GM12874 (cell line): ENCODE results near the gene MAP1LC3A.

Experiments
- TF ChIP-seq, protein P1 (sequence below): IDR thresholded peaks from 2 replicates; pipeline ENCODE4 v1.5.1; 2011; ENCODE audit warnings: low read depth, mild to moderate bottlenecking, control low read depth, low read length, moderate library complexity; ENCODE audit not compliant: insufficient read depth

The MAP1LC3A gene

DNA sequence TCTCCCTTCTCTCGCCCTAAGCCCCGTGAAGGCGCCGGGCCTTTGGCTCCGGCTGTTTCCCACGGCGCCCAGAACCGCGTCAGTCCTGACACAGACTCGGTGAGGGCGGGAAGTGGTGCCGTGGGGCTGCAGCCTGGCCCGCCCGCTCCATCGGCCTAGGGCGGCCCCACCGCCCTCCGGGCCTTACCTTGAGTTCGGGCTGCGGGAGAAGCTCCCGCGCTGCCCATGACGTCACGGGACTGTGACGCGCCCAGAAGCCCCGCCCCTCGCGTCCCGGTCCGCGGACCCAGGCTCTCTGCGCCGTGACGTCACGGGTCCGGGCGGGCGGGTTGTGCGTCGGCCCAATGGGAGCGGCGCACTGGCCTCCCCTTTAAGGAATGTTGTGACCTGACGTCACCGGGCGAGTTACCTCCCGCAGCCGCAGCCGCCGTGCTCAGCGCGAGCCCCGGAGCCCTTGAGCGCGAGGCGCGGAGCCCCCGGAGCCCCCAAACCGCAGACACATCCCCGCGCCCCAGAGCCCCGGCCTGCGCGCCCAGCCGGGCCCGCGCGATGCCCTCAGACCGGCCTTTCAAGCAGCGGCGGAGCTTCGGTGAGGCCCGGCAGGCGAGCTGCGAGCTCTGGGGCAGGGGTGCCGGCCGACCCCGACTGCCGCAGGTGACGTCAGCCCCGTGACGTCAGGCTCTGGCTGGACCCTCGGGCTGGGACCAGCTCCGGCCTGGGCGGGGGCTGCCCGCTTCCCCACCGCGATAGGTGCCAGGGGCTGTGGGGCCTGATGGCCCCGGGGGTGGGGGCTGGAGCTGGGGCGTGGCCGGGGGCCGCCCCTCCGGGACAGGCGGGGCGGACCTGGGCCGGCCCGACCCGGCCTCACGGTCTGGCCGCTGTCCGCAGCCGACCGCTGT, at the start of gene MAP1LC3A:
TSS of gene MAP1LC3A (plus strand) at position 399 of the 899 bp plus-strand sequence. CDS start at position 550, 151 bp downstream.
- TF ChIP-seq, protein P1, sequence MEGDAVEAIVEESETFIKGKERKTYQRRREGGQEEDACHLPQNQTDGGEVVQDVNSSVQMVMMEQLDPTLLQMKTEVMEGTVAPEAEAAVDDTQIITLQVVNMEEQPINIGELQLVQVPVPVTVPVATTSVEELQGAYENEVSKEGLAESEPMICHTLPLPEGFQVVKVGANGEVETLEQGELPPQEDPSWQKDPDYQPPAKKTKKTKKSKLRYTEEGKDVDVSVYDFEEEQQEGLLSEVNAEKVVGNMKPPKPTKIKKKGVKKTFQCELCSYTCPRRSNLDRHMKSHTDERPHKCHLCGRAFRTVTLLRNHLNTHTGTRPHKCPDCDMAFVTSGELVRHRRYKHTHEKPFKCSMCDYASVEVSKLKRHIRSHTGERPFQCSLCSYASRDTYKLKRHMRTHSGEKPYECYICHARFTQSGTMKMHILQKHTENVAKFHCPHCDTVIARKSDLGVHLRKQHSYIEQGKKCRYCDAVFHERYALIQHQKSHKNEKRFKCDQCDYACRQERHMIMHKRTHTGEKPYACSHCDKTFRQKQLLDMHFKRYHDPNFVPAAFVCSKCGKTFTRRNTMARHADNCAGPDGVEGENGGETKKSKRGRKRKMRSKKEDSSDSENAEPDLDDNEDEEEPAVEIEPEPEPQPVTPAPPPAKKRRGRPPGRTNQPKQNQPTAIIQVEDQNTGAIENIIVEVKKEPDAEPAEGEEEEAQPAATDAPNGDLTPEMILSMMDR, result no peak

DNA sequence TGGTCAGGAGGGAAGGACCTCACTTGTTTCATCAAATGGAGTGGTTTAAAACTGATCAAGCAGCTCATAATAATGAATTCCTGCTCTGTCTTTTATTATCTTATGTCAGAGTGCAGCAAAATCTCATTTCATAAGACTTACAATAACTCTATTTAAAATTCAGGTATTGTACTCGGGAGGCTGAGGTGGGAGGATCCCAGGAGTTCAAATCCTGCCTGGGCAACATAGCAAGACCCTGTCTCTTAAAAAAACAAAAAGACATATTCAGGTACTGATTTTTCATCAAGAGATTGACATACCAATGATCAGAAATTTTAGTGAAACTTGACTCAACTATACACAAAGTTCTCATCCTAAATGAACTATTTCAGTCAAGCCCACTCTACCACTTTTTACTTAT, 47.9 kb upstream of the MAP1LC3A start:
- TF ChIP-seq, protein P1, result no peak

DNA sequence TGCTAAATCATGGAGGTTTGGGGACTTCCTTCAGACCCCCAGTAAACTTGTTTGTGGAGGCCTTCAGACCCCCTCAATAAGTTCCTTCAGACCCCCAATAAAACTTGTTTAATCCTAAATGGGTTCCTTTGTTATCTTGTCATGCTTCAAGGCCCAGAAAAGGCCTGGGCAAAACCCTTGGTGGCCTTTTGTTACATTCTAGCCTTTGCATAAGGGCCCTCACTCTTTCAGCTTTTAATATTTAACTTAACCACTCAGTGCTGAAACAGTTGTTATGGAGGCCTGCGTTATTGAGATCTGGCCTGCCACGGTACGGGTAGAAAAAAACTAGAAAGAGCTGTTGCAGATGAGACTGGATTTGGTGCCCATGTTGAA, 46.6 kb upstream of the MAP1LC3A start:
- TF ChIP-seq, protein P1, result no peak

DNA sequence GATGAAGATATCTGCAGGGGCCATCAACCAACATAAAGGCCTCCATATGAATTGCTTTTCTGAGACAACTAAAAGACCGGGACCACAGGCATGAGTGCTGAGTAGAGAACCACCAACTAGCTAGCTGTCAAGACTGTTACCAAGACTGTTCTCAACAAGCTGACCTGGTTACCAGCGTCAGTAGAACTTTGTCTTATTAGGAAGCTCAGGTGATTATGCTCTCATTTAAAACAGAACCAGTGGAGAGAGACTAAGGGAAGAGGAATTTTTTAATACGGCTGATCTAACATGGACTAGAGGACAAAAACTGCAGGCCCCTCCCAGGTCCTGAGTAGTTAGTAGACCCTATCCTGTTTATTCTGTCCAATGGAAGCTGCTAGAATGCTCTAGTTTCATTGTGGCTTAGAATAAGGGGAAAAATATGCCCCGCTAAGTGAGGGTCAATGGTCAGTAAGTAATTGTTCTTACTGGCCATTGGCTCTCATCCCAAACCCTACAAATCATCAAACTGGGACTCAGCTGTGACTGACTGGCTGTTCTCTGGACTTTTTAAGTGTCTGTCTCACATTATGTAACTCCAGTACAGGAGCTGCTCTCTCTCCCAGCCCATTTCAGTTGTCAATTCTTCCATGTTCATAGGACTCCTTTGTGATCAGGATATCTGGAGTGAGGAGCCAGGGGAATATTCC, 46.1 kb upstream of the MAP1LC3A start:
- TF ChIP-seq, protein P1, result no peak

DNA sequence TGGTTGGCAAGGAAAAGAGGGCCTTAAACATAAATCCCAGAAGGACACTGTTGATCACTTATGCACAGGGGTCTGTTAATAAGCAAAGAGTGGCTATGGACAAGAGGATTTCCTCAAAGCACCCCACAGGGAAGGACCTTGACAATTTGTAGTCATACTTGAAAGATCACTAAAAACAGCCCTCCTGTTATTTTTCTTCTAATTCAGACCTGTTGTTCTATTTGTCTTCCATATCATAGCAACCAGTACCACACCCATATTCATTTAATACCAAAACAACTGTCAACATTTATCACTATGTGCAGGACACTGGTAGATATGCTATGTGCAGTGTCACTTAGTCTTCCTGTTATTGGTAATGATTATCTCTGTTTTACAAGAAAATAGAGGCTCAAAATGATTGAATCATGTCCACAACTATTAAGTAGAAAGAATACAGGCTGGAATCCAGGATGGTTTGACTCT, 45.5 kb upstream of the MAP1LC3A start:
- TF ChIP-seq, protein P1, result no peak

DNA sequence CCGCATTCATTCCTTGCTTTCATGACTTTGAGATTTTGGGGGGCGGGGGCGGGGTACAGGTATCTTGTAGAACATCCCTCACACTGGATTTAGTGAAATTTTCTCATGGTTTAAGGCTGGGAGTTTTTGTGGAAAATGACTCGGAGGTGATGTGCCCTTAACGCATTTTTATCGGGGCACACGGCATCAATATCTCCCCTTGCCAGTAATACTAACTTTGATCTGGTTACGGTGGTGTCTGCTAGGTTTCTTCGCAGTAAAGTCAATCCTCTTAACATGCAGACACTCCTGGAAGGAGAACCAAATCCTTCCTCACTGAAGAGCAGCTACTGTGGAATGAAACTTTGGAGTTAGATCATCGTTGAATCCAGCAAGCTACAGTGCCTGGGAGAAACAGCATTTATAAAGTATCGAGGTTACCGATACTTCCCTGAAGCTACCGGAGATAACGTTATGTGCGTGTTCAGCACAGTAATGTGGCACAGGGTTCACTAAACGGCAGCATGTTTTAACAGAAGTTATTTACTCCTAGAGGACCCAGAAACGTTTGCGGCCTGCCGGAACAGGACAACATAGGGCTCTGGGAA, 43.5 kb upstream of the MAP1LC3A start:
- TF ChIP-seq, protein P1, result no peak
